Smooth muscle cell of the brain vasculature (primary cell): ENCODE measurements around the gene STK24.

Source experiments
- DNase-seq: peaks from one replicate; pipeline ENCODE4 v3.0.0-alpha.2; 2012; ENCODE audit warnings: low read depth, low spot score

The STK24 gene

GRCh38 chr13:98556968-98557631, 19.8 kb downstream of the STK24 start:
- DNase-seq = no peak

GRCh38 chr13:98556142-98556816, 20.6 kb downstream of the STK24 start:
- no peak for DNase-seq

GRCh38 chr13:98549728-98550317, 27.1 kb downstream of the STK24 start:
- no peak for DNase-seq

GRCh38 chr13:98549006-98549727, 27.7 kb downstream of the STK24 start:
- DNase-seq = no peak

- DNase-seq = no peak
Measured at GRCh38 chr13:98548230-98548629, 28.7 kb downstream of the STK24 start.

- DNase-seq = no peak
Measured at GRCh38 chr13:98547455-98547854, 29.5 kb downstream of the STK24 start.

- no peak for DNase-seq
Measured at GRCh38 chr13:98546402-98546801, 30.5 kb downstream of the STK24 start.

- DNase-seq = no peak
Measured at GRCh38 chr13:98544104-98544710, 32.7 kb downstream of the STK24 start.

- DNase-seq = no peak
Measured at GRCh38 chr13:98543378-98544103, 33.4 kb downstream of the STK24 start.

GRCh38 chr13:98542568-98543377, 34.1 kb downstream of the STK24 start:
- no peak for DNase-seq

GRCh38 chr13:98541701-98542203, 35.2 kb downstream of the STK24 start:
- no peak for DNase-seq

- DNase-seq = no peak
Measured at GRCh38 chr13:98541191-98541590, 35.7 kb downstream of the STK24 start.

GRCh38 chr13:98540476-98540875, 36.4 kb downstream of the STK24 start:
- DNase-seq = no peak

GRCh38 chr13:98539666-98540065, 37.2 kb downstream of the STK24 start:
- no peak for DNase-seq

- DNase-seq = no peak
Measured at GRCh38 chr13:98538876-98539275, 38.0 kb downstream of the STK24 start.

GRCh38 chr13:98537740-98538139, 39.2 kb downstream of the STK24 start:
- no peak for DNase-seq

GRCh38 chr13:98537306-98537705, 39.6 kb downstream of the STK24 start:
- no peak for DNase-seq

GRCh38 chr13:98536729-98537128, 40.2 kb downstream of the STK24 start:
- DNase-seq = no peak

- DNase-seq = no peak
Measured at GRCh38 chr13:98535501-98536354, 41.2 kb downstream of the STK24 start.
